Muscle of arm (tissue), 12 donors: ENCODE data around the gene GPER1. TPM values are rescaled to one million over a fixed set of nuclear protein-coding genes. Genes with fewer than 3 reads are reported as not detected.

Experiments
- DNase-seq: peaks from one replicate; pipeline ENCODE4 v3.0.0-alpha.2; 2013
- polyA plus RNA-seq, 12 donors: library from polyadenylated mRNA; unstranded; fragments of 120-200 nt; gene quantifications; one replicate each; pipeline ENCODE4 v1.2.1, GENCODE V29; 2013; ENCODE audit not compliant: insufficient read length in 12 of 12

GPER1 gene
- polyA plus RNA-seq, 12 donors = 6.3 to 24.9 (median 9.9) TPM; not detected in 1

GRCh38 chr7:1052031-1052818 lies 35.7 kb upstream of the GPER1 start:
- no peak for DNase-seq

DNA sequence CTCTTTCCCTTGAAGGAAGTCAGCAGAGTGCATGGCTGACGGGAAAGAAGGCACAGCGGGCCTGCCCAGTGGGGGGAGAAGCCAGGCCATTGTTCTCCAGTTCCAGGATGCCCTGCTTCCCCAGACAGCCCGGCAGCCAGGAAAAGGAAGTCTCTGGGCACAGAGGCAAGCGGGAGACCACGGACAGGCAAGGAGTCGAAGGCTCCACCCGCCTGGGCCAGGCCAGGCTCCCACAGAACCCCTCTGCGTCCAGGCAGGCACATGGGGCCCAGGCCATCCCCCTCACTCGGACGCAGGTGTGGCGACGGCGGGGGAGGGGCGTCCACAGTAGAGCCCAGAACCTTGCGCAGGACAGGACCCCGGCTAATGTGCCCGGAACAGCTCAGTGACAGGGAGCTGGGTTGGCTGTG lies 34.9 kb upstream of the GPER1 start:
- no peak for DNase-seq

GRCh38 chr7:1053816-1054370 lies 34.0 kb upstream of the GPER1 start:
- DNase-seq = no peak

DNA sequence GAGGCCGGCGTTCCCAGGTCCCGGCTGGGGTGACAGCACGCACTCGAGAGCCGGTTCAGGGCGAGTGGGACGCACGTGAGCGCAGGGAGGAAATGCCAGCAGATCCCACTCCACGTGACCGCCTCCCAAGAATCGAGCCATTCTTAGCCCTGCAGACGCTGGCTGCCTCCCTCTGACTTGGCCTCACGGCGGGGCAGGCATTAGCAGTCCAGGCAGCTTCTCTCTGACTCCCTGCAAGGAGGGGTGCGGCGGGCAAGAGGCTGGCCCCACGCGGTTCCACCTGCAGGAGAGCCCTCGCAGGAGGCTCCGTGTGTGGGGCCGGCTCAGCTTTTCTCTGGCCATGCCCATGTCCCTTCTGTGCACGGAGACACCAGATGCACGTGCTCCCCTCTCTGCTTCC lies 33.5 kb upstream of the GPER1 start:
- no peak for DNase-seq

GRCh38 chr7:1054861-1055450 lies 33.0 kb upstream of the GPER1 start:
- peak; percentile 74 for DNase-seq

DNA sequence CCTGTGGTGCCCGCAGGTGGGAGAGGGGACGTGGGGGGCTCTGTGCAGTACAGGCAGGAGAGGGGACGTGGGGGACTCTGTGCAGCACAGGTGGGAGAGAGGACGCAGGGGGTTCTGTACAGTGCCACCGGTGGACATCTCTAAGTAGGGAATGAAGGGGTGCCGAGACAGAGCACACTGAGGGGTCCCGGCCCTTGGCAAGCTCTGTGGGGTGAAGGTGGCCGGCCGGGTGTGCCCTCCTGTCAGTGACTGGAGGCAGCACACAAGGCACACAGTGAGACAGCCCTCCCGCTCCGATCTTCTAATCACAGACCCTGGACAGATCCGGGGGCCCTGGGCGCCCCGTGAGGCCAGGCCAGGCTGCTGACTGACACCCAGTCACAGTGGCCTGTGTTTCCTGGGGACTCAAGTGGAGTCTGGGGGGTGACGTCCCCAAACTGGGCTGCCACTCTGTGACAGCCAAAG lies 32.4 kb upstream of the GPER1 start:
- no peak for DNase-seq

DNA sequence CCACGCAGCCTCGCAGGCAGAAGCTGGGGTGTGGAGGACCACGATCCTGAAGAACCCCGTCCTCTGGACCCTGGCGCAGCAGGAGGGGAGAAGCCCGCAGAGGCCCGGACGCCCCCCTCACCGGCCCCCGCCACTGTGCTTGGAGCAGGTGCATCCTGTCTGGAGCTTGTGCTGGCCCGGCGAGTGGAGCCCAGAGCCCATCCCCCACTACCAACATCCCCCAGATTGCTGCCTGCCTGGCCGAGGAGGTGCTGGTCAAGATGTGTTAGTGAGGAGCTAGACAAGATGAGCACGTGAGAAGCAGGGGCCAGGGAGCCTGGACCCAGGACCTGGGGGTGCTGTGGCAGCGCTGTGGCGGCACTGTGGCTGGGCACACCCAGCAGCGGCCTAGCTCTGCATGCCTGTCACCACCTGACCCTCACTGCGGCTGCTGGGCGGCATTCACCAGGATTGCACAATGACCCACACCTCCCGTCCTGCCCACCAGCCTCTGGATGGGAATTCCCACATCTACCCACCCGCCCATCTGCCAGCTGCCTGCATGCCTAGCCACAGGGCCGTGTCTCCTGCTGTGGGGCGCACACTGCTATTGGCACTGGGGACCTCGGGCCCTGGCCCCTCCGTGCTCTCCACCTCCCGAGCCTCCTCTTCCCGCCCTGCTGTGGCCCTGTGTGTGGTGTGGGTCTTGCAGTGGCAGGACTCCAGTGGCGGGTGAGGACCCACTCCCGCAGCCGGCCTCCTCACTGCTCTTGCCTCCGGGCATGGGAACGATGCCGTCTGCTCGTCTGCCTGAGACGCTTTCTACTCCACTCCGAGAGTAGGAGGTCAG lies 31.7 kb upstream of the GPER1 start:
- DNase-seq = no peak

- DNase-seq = no peak
Observed at GRCh38 chr7:1056785-1057410, 31.0 kb upstream of the GPER1 start.

GRCh38 chr7:1057416-1058291 lies 30.3 kb upstream of the GPER1 start:
- DNase-seq = no peak

- no peak for DNase-seq
Observed at GRCh38 chr7:1058311-1058710, 29.6 kb upstream of the GPER1 start.

DNA sequence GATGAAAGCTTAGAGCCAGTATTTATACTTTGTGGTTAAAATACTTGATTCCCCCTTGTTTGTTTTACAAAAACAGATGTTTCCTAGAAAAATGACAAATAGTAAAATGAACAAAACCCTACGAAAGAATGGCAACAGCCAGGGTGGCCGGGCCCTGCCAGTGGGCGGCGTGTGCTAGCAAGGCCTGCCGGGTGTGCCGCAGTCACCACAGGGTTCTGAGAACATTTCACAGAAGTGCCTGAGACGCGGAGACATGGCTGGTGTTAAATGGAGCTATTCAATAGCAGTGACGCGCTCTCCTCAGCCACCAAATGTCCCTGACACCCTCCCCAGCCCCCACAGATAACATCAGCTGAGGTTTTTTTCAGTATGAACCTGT lies 29.1 kb upstream of the GPER1 start:
- no peak for DNase-seq

DNA sequence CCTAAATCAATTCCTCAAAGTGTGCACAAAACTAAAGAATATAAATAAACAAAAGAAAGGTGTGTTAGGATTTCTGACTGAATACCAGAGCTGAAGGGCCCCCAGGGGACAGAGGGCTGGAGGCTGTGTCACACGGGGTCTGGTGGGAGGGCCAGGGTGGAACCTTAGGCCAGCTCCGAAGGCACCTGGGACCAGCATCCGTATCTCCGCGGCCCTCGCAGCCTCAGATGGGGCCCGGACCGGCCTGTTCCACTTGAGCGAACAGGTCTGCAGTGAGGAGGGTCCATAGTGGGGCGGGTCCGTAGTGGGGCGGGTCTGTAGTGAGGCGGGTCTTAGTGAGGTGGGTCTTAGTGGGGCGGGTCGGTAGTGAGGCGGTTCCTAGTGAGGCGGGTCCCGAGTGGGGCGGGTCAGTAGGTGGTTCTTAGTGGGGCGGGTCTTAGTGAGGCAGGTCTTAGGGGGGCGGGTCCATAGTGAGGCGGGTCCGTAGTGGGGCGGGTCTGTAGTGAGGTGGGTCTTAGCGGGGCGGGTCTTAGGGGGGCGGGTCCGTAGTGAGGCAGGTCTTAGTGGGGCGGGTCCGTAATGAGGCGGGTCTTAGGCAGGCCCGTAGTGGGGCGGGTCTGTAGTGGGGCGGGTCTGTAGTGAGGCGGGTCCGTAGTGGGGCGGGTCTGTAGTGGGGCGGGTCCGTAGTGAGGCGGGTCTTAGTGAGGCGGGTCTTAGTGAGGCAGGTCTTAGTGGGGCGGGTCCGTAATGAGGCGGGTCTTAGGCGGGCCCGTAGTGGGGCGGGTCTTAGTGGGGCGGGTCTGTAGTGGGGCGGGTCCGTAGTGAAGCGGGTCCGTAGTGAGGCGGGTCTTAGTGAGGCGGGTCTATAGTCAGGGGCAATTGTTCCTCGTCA lies 28.5 kb upstream of the GPER1 start:
- DNase-seq = no peak

DNA sequence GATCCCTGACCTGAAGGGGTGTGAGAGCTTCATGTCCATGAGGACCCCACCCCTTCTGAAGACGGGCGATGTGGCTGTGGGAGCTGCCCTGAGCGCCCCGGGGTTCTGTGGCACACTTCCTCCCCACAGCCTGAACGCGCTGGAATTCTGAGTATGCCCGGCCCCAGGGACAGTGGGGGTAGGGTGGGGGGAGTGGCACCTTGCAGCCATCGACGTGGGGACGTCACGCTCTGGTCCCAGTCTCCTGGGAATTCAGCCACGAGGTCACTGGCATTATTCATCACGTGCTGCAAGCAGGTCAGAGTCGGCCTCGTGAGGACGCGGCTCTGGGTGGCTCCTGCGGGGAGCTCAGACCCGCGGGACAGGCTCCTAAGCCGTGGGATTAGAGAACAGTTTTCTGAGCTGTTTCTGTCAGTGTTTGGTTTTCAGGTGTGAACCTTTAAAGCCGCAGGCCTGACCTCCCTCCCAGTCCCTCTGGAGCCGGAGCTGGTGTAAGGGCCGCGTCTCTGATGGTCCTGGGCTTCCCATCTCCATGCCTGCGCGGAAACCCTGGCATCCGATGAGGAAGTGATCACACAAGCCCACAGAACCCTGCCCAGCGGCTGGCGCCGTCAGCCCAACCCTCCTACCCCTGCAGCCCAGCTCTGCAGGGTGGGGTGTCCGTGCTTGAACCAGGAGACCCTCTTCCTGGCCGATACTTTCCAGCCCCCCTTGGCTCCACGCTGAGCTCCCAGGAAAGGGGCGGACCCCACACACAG lies 27.4 kb upstream of the GPER1 start:
- DNase-seq = no peak

GRCh38 chr7:1061180-1061579 lies 26.7 kb upstream of the GPER1 start:
- DNase-seq = no peak

DNA sequence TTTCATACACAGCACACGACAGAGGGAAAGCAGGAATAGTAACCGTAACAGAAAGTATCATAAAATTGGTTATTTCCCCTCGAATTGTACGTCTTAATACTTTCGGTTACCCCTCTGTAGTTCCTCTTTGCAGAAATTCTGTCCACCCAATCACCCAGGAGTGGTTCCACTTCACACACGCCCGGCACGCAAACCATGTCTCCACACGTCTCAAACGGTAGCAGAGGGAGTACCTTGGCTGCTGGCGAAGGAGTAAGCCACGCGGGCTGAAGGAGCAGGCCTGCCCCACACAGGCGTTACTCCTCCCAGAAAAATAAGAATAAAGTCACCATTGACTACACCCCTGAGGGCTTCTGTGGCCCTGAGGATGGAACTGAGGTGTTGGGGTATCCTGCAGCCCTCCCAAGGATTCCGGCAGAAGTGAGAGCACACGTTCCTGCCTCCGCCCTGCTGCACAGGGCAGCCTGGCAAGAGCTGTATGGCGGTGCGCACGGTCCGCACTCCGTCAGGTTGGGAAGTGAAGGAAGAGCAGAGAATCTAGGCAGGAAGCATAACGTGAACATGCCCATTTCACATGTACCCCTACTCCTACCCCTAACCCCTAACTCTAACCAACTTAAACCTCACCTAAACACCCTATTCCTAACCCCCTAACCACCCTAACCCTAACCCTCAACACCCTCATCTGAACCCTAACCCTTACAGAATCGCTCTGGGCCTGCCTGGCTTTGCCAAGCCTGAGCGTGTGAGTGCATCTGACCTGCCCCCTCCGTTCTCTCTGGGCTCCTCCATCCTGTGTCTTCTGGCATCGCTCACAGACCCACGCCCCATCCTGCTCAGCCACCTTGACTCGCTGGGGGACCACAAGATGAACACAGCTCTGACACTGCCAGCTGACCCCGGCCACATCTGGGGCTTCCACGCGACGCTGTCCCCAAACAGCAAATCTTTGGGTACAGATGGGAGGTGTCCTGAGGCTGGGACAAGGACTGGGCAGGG lies 25.3 kb upstream of the GPER1 start:
- DNase-seq = no peak

- DNase-seq = no peak
Observed at GRCh38 chr7:1063361-1063760, 24.6 kb upstream of the GPER1 start.

GRCh38 chr7:1064581-1064980 lies 23.3 kb upstream of the GPER1 start:
- no peak for DNase-seq

DNA sequence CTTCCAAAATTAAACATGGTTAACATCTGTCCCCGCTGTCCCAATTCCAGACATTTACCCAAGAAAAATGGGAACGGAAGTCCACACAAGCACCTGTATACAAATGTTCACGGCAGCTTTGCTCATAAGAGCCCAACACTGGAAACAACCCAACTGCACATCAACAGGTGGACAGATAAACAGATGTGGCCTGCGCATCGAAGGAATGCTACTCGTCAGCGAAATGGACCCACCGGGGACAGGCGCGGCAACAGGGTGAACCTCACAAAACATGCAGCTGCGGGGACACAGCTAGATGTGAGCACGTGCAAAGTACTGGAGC lies 22.7 kb upstream of the GPER1 start:
- DNase-seq = no peak
